ENCODE data around the gene EPHA7.

GRCh38 chr6:93300661-93301060 is 118.7 kb downstream of the EPHA7 start:
- no peak for TF ChIP-seq REST (IDR thresholded peaks at IDR 0.05)
- TF ChIP-seq CTCF (IDR thresholded peaks at IDR 0.05; ENCODE audit: low read depth, low read length, missing input control): no peak
- no peak for TF ChIP-seq RXRA (IDR thresholded peaks at IDR 0.05)
- no peak for TF ChIP-seq RAD21 (IDR thresholded peaks at IDR 0.05)
- TF ChIP-seq TAF1 (conservative IDR thresholded peaks at IDR 0.05): no peak
- no peak for TF ChIP-seq SP1 (IDR thresholded peaks at IDR 0.05)

Data from liver (tissue), 3 donors.